Mammary epithelial cell (primary cell): ENCODE measurements around the gene EHMT1.

Experiments
- EZH2 ChIP-seq: IDR thresholded peaks from 2 replicates; pipeline ENCODE4 v1.6.1; 2012; ENCODE audit warnings: low read length, inconsistent platforms, borderline replicate concordance
- TF ChIP-seq, protein P1 (sequence below), 2 donors: IDR thresholded peaks in 1 of 2; conservative IDR thresholded peaks in 1 of 2; 2 replicates each; pipeline ENCODE4 v1.5.1; 2011 to 2012; ENCODE audit warnings: inconsistent platforms in 2 of 2, low read length in 2 of 2, mild to moderate bottlenecking in 2 of 2, control low read depth in 1 of 2, low read depth in 1 of 2; ENCODE audit not compliant: insufficient read depth in 1 of 2; ENCODE audit errors: extremely low read depth in 1 of 2

DNA sequence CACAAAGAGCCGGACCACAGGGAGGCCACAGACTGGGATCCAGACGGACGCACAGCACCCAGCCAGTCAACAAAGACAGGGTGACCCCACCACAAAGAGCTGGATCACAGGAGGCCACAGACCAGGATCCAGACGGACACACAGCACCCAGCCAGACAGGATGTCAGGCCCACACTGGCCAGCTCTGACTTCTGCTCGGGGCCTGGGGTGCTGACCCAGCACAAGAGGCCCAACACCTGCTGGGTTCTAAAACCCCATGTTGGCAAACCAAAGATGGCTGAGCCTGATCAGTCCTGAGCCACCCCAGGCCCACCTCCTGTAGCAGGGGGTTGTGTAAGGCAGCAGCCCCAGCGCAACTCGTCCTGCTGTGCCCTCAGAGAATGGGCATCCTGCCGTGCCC lies 34.8 kb upstream of the EHMT1 start:
- TF ChIP-seq, protein P1, sequence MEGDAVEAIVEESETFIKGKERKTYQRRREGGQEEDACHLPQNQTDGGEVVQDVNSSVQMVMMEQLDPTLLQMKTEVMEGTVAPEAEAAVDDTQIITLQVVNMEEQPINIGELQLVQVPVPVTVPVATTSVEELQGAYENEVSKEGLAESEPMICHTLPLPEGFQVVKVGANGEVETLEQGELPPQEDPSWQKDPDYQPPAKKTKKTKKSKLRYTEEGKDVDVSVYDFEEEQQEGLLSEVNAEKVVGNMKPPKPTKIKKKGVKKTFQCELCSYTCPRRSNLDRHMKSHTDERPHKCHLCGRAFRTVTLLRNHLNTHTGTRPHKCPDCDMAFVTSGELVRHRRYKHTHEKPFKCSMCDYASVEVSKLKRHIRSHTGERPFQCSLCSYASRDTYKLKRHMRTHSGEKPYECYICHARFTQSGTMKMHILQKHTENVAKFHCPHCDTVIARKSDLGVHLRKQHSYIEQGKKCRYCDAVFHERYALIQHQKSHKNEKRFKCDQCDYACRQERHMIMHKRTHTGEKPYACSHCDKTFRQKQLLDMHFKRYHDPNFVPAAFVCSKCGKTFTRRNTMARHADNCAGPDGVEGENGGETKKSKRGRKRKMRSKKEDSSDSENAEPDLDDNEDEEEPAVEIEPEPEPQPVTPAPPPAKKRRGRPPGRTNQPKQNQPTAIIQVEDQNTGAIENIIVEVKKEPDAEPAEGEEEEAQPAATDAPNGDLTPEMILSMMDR (conservative IDR thresholded peaks at IDR 0.05 in 1 of 2, IDR thresholded peaks at IDR 0.05 in 1 of 2; ENCODE audit: extremely low read depth in 1 of 2, insufficient read depth in 1 of 2, low read depth in 1 of 2, low read length in 2 of 2): no peak
- no peak for TF ChIP-seq EZH2
